Kidney epithelial cell (primary cell): ENCODE measurements around the gene COL4A1. TPM values are rescaled to one million over a fixed set of nuclear protein-coding genes. Genes with fewer than 3 reads are reported as not detected.

ENCODE experiments used
- DNase-seq: peaks from one replicate; pipeline ENCODE4 v3.0.0-alpha.2; 2010; ENCODE audit warnings: low read depth
- H3K27me3 ChIP-seq: 2 replicates; pipeline ENCODE4 v1.6.0; 2011; ENCODE audit warnings: low read length; ENCODE audit not compliant: control insufficient read depth, insufficient read depth
- H3K36me3 ChIP-seq: 2 replicates; pipeline ENCODE4 v1.5.1; 2011; ENCODE audit warnings: low read length; ENCODE audit not compliant: control insufficient read depth, insufficient read depth
- H3K4me3 ChIP-seq: 2 replicates; pipeline ENCODE4 v1.5.1; 2011; ENCODE audit warnings: low read depth, mild to moderate bottlenecking, control low read depth, low read length
- CTCF ChIP-seq: IDR thresholded peaks from 2 replicates; pipeline ENCODE4 v1.5.1; 2011; ENCODE audit warnings: mild to moderate bottlenecking, moderate library complexity, low read length, control low read depth, inconsistent platforms; ENCODE audit not compliant: insufficient read depth, poor library complexity, severe bottlenecking
- total RNA-seq: library from RNA; depleted of rRNA; stranded (reverse); fragments of >200 nt; gene quantifications from 2 replicates; pipeline ENCODE4 v1.2.3, GENCODE V29; 2015

Gene COL4A1
- total RNA-seq, 1 donor from 2014 or later, result 1,018 TPM

GRCh38 chr13:110106726-110107125, 200.2 kb downstream of the COL4A1 start:
- no peaks in the 10 kb centered on the region for H3K27me3 ChIP-seq
- no peak for DNase-seq
- H3K4me3 ChIP-seq, result no peak overlapping the region
- no peak for TF ChIP-seq CTCF
- no peaks in the 10 kb centered on the region for H3K36me3 ChIP-seq

GRCh38 chr13:110105136-110105535, 201.8 kb downstream of the COL4A1 start:
- no peaks in the 10 kb centered on the region for H3K27me3 ChIP-seq
- DNase-seq, result no peak
- no peak for TF ChIP-seq CTCF

GRCh38 chr13:110103534-110103933, 203.4 kb downstream of the COL4A1 start:
- Histone ChIP-seq H3K4me3 (no peak overlapping the region), H3K27me3 (no peaks in the 10 kb centered on the region), H3K36me3 (no peaks in the 10 kb centered on the region)
- DNase-seq, result no peak
- TF ChIP-seq CTCF, result no peak

More at GRCh38 chr13:110105136-110105535, 201.8 kb downstream of the COL4A1 start:
- H3K4me3 ChIP-seq, result no peak overlapping the region
- H3K36me3 ChIP-seq, result no peaks in the 10 kb centered on the region

DNA sequence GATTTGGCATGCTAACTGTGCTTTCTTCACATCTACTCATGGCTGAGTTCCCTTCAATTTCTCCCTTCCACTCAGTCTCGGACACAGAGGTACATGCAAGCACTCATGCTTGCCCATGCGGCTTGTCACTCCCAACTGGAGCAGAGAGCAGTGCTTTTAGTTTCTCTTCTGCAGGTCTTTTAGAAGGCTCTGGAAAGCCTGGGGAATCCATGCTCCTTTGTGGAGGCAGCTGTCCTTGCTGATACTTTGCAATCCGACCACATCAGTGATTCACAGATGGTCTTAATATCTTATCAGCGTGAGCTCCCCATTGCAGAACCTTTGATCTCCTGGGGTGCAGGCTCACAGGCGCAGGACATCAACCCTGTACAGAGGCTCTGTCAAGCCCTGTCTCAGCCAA, 203.9 kb downstream of the COL4A1 start:
- DNase-seq, result no peak
- H3K4me3 ChIP-seq, result no peak overlapping the region
- no peak for TF ChIP-seq CTCF
- no peaks in the 10 kb centered on the region for H3K36me3 ChIP-seq
- no peaks in the 10 kb centered on the region for H3K27me3 ChIP-seq

DNA sequence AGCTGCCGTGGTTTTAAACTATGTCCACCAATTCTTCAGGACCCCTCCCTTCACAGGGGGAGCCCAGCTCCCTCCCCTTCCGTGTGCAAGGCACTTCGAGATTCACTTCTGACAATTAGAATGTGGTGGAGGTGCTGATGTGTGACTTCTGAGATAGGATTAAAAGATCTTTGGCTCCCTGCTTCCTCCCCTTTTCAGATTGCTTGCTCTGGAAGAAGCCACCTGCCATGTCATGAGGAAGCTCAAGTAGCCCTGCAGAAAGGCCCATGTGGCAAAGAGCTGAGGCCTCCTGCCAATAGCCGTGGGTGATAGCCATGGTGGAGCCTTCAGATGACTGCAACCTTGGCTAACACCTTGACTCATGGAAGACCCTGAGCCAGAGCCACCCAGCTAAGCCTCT, 204.9 kb downstream of the COL4A1 start:
- H3K27me3 ChIP-seq, result no peaks in the 10 kb centered on the region
- no peak for DNase-seq
- H3K4me3 ChIP-seq, result no peak overlapping the region
- TF ChIP-seq CTCF, result no peak
- no peaks in the 10 kb centered on the region for H3K36me3 ChIP-seq

DNA sequence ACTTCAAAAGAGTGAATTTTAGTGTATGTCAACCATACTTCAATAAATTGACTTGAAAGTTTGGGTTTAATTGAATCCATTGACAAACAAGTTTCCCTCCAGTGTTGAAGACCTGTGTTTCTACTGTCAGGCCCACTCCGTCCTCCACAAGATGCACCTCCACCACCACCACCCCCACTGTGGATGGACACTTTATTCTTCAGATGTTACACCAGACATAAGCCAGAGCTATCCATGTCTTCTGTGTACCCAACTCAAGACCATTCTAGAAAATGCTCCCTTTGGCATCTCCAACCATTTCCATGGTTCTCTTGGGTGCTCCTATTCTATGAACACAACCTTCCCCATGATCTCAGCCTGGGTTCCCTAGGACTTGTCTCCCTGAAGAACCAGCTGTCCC, 207.0 kb downstream of the COL4A1 start:
- DNase-seq, result no peak
- Histone ChIP-seq H3K27me3 (no peaks in the 10 kb centered on the region), H3K4me3 (no peak overlapping the region), H3K36me3 (no peaks in the 10 kb centered on the region)
- TF ChIP-seq CTCF, result no peak
